ENCODE results near the gene FGF12.

FGF12 gene

GRCh38 chr3:192296845-192297244, 430.5 kb downstream of the FGF12 start:
- DNase-seq (ENCODE audit: low read depth) = no peak
- no peak overlapping the region for H3K4me3 ChIP-seq (replicated peaks; ENCODE audit: low read depth, low read length)
- TF ChIP-seq CTCF (IDR thresholded peaks at IDR 0.05; ENCODE audit: low read length, missing control alignments) = no peak

- TF ChIP-seq CTCF (IDR thresholded peaks at IDR 0.05; ENCODE audit: low read length, missing control alignments) = no peak
- H3K4me3 ChIP-seq (replicated peaks; ENCODE audit: low read depth, low read length) = no peak overlapping the region
- DNase-seq (ENCODE audit: low read depth) = peak; percentile 2
Measured at GRCh38 chr3:192284443-192285072, 442.8 kb downstream of the FGF12 start.

GRCh38 chr3:192281207-192281880, 446.0 kb downstream of the FGF12 start:
- DNase-seq (ENCODE audit: low read depth) = no peak
- TF ChIP-seq CTCF (IDR thresholded peaks at IDR 0.05; ENCODE audit: low read length, missing control alignments) = no peak
- no peak overlapping the region for H3K4me3 ChIP-seq (replicated peaks; ENCODE audit: low read depth, low read length)

GRCh38 chr3:192279664-192280063, 447.7 kb downstream of the FGF12 start:
- no peak for DNase-seq (ENCODE audit: low read depth)
- TF ChIP-seq CTCF (IDR thresholded peaks at IDR 0.05; ENCODE audit: low read length, missing control alignments) = no peak
- no peak overlapping the region for H3K4me3 ChIP-seq (replicated peaks; ENCODE audit: low read depth, low read length)

GRCh38 chr3:192277477-192277876, 449.9 kb downstream of the FGF12 start:
- DNase-seq (ENCODE audit: low read depth) = no peak
- no peak for TF ChIP-seq CTCF (IDR thresholded peaks at IDR 0.05; ENCODE audit: low read length, missing control alignments)
- no peak overlapping the region for H3K4me3 ChIP-seq (replicated peaks; ENCODE audit: low read depth, low read length)

- peak; percentile 55 for DNase-seq (ENCODE audit: low read depth)
Measured at GRCh38 chr3:192275741-192276355, 451.5 kb downstream of the FGF12 start.

More at GRCh38 chr3:192275741-192276355, 451.5 kb downstream of the FGF12 start:
- H3K4me3 ChIP-seq (replicated peaks; ENCODE audit: low read depth, low read length) = no peak overlapping the region
- TF ChIP-seq CTCF (IDR thresholded peaks at IDR 0.05; ENCODE audit: low read length, missing control alignments) = no peak
